CD1c-positive myeloid dendritic cell (primary cell): ENCODE data around the gene C14orf180.
"Not testable (repeated sequence)": the region's sequence is repeated elsewhere in the genome, so short reads cannot be mapped to it uniquely, and the experiment has no call there.

Experiments
- DNase-seq: peaks from one replicate; pipeline ENCODE4 v3.0.0-alpha.2; 2016; ENCODE audit errors: extremely low spot score

C14orf180 gene

GRCh38 chr14:104611881-104612280, 32.3 kb downstream of the C14orf180 start:
- DNase-seq: no peak

- no peak for DNase-seq
Observed at GRCh38 chr14:104614126-104614812, 34.7 kb downstream of the C14orf180 start.

GRCh38 chr14:104624939-104625338, 45.4 kb downstream of the C14orf180 start:
- no peak for DNase-seq

- no peak for DNase-seq
Observed at GRCh38 chr14:104632781-104633180, 53.2 kb downstream of the C14orf180 start.

- no peak for DNase-seq
Observed at GRCh38 chr14:104633276-104634137, 53.9 kb downstream of the C14orf180 start.

GRCh38 chr14:104634138-104634760, 54.7 kb downstream of the C14orf180 start:
- DNase-seq: no peak

- DNase-seq: no peak
Observed at GRCh38 chr14:104634886-104635570, 55.5 kb downstream of the C14orf180 start.

- no peak for DNase-seq
Observed at GRCh38 chr14:104635717-104636116, 56.2 kb downstream of the C14orf180 start.

GRCh38 chr14:104636131-104636530, 56.6 kb downstream of the C14orf180 start:
- DNase-seq: no peak

GRCh38 chr14:104636846-104637545, 57.4 kb downstream of the C14orf180 start:
- not testable (repeated sequence) for DNase-seq

GRCh38 chr14:104637546-104638003, 58.0 kb downstream of the C14orf180 start:
- DNase-seq: no peak

- no peak for DNase-seq
Observed at GRCh38 chr14:104638190-104638589, 58.6 kb downstream of the C14orf180 start.

- no peak for DNase-seq
Observed at GRCh38 chr14:104638927-104639450, 59.4 kb downstream of the C14orf180 start.

- DNase-seq: no peak
Observed at GRCh38 chr14:104639471-104639870, 59.9 kb downstream of the C14orf180 start.
